Measurements from ENCODE around the gene SLC4A5.

SLC4A5 gene

DNA sequence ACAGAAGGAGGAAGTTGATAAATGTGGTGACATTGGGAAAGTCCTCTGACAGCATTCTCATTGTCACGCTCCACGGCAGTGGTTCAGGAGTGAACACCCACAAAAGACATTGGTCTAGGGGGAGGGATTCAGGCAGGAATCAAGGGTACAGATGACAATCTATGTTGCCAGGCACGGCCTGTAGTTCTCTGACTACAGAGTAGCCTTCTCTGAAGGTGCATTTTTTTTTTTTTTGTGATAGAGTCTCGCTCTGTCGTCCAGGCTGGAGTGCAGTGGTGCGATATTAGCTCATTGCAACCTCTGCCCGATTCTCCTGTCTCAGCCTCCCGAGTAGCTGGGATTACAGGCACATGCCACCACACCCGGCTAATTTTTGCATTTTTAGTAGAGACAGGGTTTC, 157.2 kb downstream of the SLC4A5 start:
- Histone ChIP-seq H3K9me3 (replicated peaks in 1 of 11) (no peaks in the 10 kb centered on the region; a peak in 2 of 22 replicates), H3K27me3 (no peaks in the 10 kb centered on the region), H3K4me2 (peak overlapping the region; percentile 46 to 94 (median 60)), H4K20me1 (no peaks in the 10 kb centered on the region), H3K27ac (peak overlapping the region; percentile 63 to 100 (median 79)), H3K36me3 (no peaks in the 10 kb centered on the region), H3K9ac (peak overlapping the region in 10 of 11 experiments; percentile 9 to 84 (median 70); a peak in 19 of 22 replicates), H3K4me1 (peaks cover 29 to 92% (median 42%) of the 10 kb centered on the region in 10 experiments), H3K4me3 (no peak overlapping the region)
- TF ChIP-seq Cebpa-rat (IDR thresholded peaks at IDR 0.05), result 0 out of 22 replicates have a peak, but pooled peaks of 2 of the 11 experiments have one; percentile 28 to 43

DNA sequence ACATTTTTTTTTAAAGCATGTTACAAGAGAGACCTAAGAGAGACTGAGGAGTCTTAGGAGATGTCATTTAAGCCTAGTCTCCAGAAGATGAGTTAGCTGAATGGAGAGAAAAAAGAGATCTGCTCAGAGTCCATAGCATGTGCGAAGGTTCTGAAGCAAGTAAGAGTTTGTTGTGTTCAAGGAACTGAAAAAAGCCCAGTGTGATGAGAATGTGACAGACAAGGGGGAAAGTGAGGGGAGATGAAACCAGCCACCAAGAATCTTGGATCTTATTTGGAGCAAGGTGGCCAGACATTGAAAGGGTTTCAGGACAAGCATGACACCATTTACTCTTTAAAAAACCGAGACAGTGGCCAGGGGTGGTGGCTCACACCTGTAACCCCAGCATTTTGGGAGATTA, 159.3 kb downstream of the SLC4A5 start:
- peak overlapping the region in 8 of 11 experiments; percentile 2 to 100 (median 64); a peak in 12 of 22 replicates for H3K27ac ChIP-seq
- H3K4me3 ChIP-seq, result no peak overlapping the region
- H3K9ac ChIP-seq, result peak overlapping the region in 4 of 11 experiments; percentile 2 to 86 (median 18); a peak in 4 of 22 replicates
- H3K27me3 ChIP-seq, result no peaks in the 10 kb centered on the region
- no peaks in the 10 kb centered on the region for H3K36me3 ChIP-seq
- no peaks in the 10 kb centered on the region for H4K20me1 ChIP-seq
- H3K4me2 ChIP-seq, result peak overlapping the region in 5 of 11 experiments; percentile 1 to 94 (median 87); a peak in 8 of 22 replicates
- TF ChIP-seq Cebpa-rat (IDR thresholded peaks at IDR 0.05), result no peak
- H3K4me1 ChIP-seq, result peaks cover 38 to 93% (median 52%) of the 10 kb centered on the region in 10 experiments
- no peaks in the 10 kb centered on the region; a peak in 2 of 22 replicates for H3K9me3 ChIP-seq (replicated peaks in 1 of 11)

GRCh38 chr2:74181739-74182138, 161.5 kb downstream of the SLC4A5 start:
- peak overlapping the region; percentile 31 to 86 (median 68); a peak in 20 of 22 replicates for H3K9ac ChIP-seq
- H3K4me3 ChIP-seq, result peak overlapping the region in 4 of 10 experiments; percentile 32 to 48 (median 40); a peak in 6 of 20 replicates

GRCh38 chr2:74179063-74179865, 164.0 kb downstream of the SLC4A5 start:
- peak overlapping the region; percentile 72 to 96 (median 84) for H3K4me3 ChIP-seq
- peaks cover 38 to 43% (median 40%) of the 10 kb centered on the region in 11 experiments for H4K20me1 ChIP-seq
- peak overlapping the region; percentile 88 to 100 (median 98); a peak in 21 of 22 replicates for H3K27ac ChIP-seq

More at GRCh38 chr2:74181739-74182138, 161.5 kb downstream of the SLC4A5 start:
- Histone ChIP-seq H3K9me3 (replicated peaks in 1 of 11) (peaks cover 0 to 5% (median 4%) of the 10 kb centered on the region in 11 experiments; a peak in 16 of 22 replicates), H4K20me1 (peaks cover 14 to 19% (median 15%) of the 10 kb centered on the region in 11 experiments), H3K36me3 (peaks cover 4 to 7% (median 5%) of the 10 kb centered on the region in 11 experiments; a peak in 21 of 22 replicates), H3K27ac (peak overlapping the region; percentile 47 to 100 (median 88)), H3K4me1 (peaks cover 45 to 77% (median 57%) of the 10 kb centered on the region in 10 experiments), H3K27me3 (no peaks in the 10 kb centered on the region), H3K4me2 (peak overlapping the region; percentile 23 to 94 (median 81))
- peak in 10 of 11 experiments; percentile 14 to 81 (median 74); a peak in 17 of 22 replicates for TF ChIP-seq Cebpa-rat (IDR thresholded peaks at IDR 0.05)

DNA sequence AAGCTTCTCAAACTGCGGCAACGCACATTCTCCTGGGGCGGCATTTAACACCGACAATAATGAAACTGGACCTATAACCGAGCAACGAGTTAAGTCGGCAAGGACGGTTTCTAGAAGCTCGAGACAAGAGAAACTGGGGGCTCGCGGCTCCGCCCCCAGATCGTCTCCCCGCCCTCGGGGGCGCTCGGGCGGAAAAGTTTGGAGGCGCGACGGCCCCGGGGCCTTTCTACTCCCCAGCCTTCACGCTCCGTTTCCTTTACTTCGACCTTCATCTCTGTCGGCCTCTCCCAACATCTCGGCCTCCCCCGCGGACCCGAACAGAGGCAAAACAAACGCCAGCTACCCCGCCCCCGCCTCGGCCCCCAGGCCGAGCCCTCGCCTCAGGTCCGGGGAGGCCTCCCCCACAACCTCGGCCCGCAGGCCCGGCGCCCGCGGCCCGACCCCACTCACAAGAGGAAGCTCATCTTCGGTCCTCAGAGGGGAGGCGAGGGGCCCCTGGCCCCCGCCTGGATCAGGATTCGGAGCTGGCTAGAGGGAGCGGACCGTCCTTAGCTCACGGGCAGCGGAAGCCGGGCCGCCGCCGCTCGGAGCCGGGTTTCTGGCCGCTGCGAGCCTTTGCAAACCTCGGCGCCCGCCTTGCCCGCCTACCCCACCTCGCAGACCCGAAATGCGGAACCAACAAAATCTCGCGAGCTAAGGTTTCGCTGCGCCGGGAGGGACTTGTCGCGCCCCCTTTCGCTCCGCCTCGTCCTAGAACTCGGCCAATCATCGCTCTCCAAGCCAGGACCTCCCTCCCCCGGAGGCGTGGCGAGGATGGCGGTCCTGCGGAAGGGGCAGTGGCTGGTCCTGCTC, 164.8 kb downstream of the SLC4A5 start, which contains the start of gene MOB1A:
MOB1A (minus strand) TSS at position 669 of the 852 bp plus-strand sequence; CDS start at position 464, 205 bp downstream.
- peaks cover 22 to 37% (median 33%) of the 10 kb centered on the region in 11 experiments; a peak in 21 of 22 replicates for H3K36me3 ChIP-seq
- H3K4me1 ChIP-seq, result peaks cover 30 to 78% (median 41%) of the 10 kb centered on the region in 10 experiments
- peaks cover 47 to 52% (median 48%) of the 10 kb centered on the region in 11 experiments for H4K20me1 ChIP-seq

More at GRCh38 chr2:74179063-74179865, 164.0 kb downstream of the SLC4A5 start:
- Histone ChIP-seq H3K9ac (peak overlapping the region; percentile 96 to 100 (median 99)), H3K4me2 (peak overlapping the region; percentile 59 to 94 (median 77)), H3K27me3 (no peaks in the 10 kb centered on the region), H3K4me1 (peaks cover 30 to 79% (median 43%) of the 10 kb centered on the region in 10 experiments), H3K36me3 (peaks cover 22 to 32% (median 29%) of the 10 kb centered on the region in 11 experiments; a peak in 21 of 22 replicates), H3K9me3 (replicated peaks in 1 of 11) (peaks cover 0 to 29% (median 24%) of the 10 kb centered on the region in 11 experiments; a peak in 18 of 22 replicates)
- no peak for TF ChIP-seq Cebpa-rat (IDR thresholded peaks at IDR 0.05)

GRCh38 chr2:74177696-74178095, 165.5 kb downstream of the SLC4A5 start:
- Histone ChIP-seq H3K27me3 (no peaks in the 10 kb centered on the region), H3K36me3 (peaks cover 26 to 42% (median 38%) of the 10 kb centered on the region in 11 experiments; a peak in 21 of 22 replicates), H4K20me1 (peaks cover 54 to 59% (median 55%) of the 10 kb centered on the region in 11 experiments), H3K27ac (peak overlapping the region; percentile 96 to 100 (median 98); a peak in 21 of 22 replicates), H3K4me3 (peak overlapping the region; percentile 72 to 96 (median 84)), H3K4me2 (peak overlapping the region; percentile 77 to 98 (median 87)), H3K9me3 (replicated peaks in 1 of 11) (peaks cover 0 to 29% (median 24%) of the 10 kb centered on the region in 11 experiments; a peak in 18 of 22 replicates), H3K9ac (peak overlapping the region; percentile 96 to 100 (median 99)), H3K4me1 (peaks cover 30 to 77% (median 39%) of the 10 kb centered on the region in 10 experiments)
- no peak for TF ChIP-seq Cebpa-rat (IDR thresholded peaks at IDR 0.05)

More for the DNA sequence above, 164.8 kb downstream of the SLC4A5 start, which contains the start of gene MOB1A:
- peak within 1 kb of the TSS; percentile 77 to 98 (median 87) for H3K4me2 ChIP-seq
- TF ChIP-seq Cebpa-rat (IDR thresholded peaks at IDR 0.05), result no peak
- H3K27ac ChIP-seq, result peak within 1 kb of the TSS; percentile 96 to 100 (median 98)
- peaks cover 0 to 29% (median 24%) of the 10 kb centered on the region in 11 experiments; a peak in 18 of 22 replicates for H3K9me3 ChIP-seq (replicated peaks in 1 of 11)
- peak within 1 kb of the TSS; percentile 96 to 100 (median 99) for H3K9ac ChIP-seq
- no peaks in the 10 kb centered on the region for H3K27me3 ChIP-seq
- peak within 1 kb of the TSS; percentile 72 to 96 (median 84) for H3K4me3 ChIP-seq

DNA sequence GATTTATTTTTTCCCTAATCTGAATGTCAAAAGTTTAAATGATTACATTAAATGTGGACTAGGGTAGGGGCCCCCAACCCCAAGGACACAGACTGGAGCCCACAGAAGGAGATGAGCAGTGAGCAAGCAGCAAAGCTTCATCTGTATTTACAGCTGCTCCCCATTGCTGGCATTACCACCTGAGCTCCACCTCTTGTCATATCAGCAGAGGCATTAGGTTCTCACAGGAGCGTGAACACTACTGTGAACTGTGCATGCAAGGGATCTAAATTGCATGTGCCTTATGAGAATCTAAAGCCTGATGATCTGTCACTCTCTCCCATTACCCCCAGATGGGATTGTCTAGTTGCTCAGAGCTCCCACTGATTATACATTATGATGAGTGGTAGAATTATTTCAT, 168.3 kb downstream of the SLC4A5 start:
- no peak for TF ChIP-seq Cebpa-rat (IDR thresholded peaks at IDR 0.05)
- H3K9me3 ChIP-seq (replicated peaks in 1 of 11), result peaks cover 0 to 29% (median 24%) of the 10 kb centered on the region in 11 experiments; a peak in 18 of 22 replicates
- H3K27ac ChIP-seq, result no peak overlapping the region
- H3K4me2 ChIP-seq, result peak overlapping the region in 5 of 11 experiments; percentile 8 to 98 (median 87); a peak in 9 of 22 replicates
- peak overlapping the region in 1 of 11 experiments; percentile 56; a peak in 2 of 22 replicates for H3K9ac ChIP-seq
- no peaks in the 10 kb centered on the region for H3K27me3 ChIP-seq
- peaks cover 54 to 70% (median 66%) of the 10 kb centered on the region in 11 experiments for H3K36me3 ChIP-seq
- H4K20me1 ChIP-seq, result peaks cover 82 to 86% (median 83%) of the 10 kb centered on the region in 11 experiments
- peak overlapping the region in 3 of 10 experiments; percentile 33 to 91 (median 82); a peak in 4 of 20 replicates for H3K4me3 ChIP-seq
- H3K4me1 ChIP-seq, result peaks cover 13 to 68% (median 18%) of the 10 kb centered on the region in 10 experiments

Data from BLaER1 treated with 17β-estradiol and CSF1 and Interleukin-3, amounts not matched to agents 10 nM and 100 nM (cell line).